Measurements from ENCODE around the gene ZCRB1.
"Not testable (repeated sequence)": the region's sequence is repeated elsewhere in the genome, so short reads cannot be mapped to it uniquely, and the experiment has no call there.

The ZCRB1 gene

DNA sequence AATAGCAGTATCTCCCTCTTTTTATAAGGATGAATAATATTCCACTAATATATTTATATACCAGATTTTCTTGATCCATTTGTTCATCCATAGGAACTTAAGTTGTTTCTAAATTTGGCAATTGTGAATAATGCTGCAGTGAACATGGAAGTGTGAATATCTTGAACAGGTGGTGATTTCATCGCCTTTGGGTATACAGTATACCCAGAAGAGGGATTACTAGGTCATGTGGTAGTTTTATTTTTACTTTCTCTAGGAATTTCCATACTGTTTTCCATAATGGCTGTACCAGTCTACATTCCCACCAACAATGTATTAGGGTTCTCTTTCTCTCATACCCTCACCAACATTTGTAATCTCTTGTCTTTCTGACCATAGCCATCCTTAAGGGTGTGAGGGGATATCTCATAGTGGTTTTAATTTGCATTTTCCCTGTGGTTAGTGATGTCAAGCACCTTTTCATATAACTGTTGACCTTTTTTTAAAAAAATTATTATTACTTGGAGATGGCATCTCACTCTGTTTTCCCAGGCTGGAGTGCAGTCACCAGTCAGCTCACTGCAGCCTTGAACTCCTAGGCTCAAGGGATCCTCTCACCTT lies 20.6 kb upstream of the ZCRB1 start:
- ATAC-seq (ENCODE audit: low read depth) (no peak), DNase-seq (ENCODE audit: low spot score in 2 of 2) (no peak)
- Mint-ChIP-seq H3K36me3 (peaks cover 1% of the 10 kb centered on the region), H3K9me3 (no peaks in the 10 kb centered on the region), H3K4me3 (no peak overlapping the region), H3K27ac (no peak overlapping the region), H3K27me3 (no peaks in the 10 kb centered on the region), H3K4me1 (peaks cover 5% of the 10 kb centered on the region)

DNA sequence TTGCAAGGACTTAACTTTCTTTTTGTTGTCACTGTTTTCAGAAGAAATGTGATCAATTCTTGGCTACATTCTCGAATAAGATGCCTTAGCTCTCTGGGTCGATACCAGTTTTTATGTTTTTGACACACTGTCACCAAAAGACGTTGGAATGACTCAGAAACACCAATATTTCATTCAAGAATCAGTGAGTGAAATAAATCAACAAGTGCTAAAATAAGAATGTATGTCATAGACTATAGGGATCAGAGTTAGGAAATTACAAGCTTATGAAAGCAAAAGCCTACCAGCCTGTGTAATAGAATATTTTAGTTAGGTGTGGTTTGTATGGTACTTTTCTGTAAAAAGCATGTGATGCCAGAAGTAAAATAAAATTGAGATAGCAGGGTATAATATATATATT lies 17.8 kb upstream of the ZCRB1 start:
- no peak for ATAC-seq (ENCODE audit: low read depth)
- Mint-ChIP-seq H3K9me3 (no peaks in the 10 kb centered on the region), H3K27ac (peak overlapping the region; percentile 58)

DNA sequence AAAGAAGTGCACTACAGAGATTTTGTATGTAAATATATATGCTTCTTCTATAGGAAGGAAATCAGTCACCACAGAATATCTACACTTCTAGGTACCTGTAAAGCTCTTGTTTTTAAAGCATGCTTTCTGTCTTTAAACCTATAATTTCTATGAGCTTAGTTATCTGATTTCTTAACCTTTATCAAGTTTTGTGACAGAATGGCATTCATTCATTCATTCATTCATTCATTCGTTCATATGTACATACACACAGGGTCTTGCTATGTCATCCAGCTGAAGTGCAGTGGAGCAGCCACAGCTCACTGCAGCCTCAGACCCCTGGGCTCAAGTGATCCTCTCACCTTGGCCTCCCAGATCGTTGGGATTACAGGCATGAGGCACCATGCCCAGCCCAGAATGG lies 16.1 kb upstream of the ZCRB1 start:
- H3K36me3 Mint-ChIP-seq: peaks cover 9% of the 10 kb centered on the region
- no peak overlapping the region for H3K27ac Mint-ChIP-seq
- no peak for ATAC-seq (ENCODE audit: low read depth)
- H3K4me3 Mint-ChIP-seq: no peak overlapping the region
- H3K9me3 Mint-ChIP-seq: no peaks in the 10 kb centered on the region
- H3K27me3 Mint-ChIP-seq: no peaks in the 10 kb centered on the region
- H3K4me1 Mint-ChIP-seq: peaks cover 13% of the 10 kb centered on the region
- DNase-seq (ENCODE audit: low spot score in 2 of 2): no peak

More for the DNA sequence above, 17.8 kb upstream of the ZCRB1 start:
- H3K36me3 Mint-ChIP-seq: peaks cover 5% of the 10 kb centered on the region
- no peak overlapping the region for H3K4me3 Mint-ChIP-seq
- H3K4me1 Mint-ChIP-seq: peaks cover 9% of the 10 kb centered on the region
- H3K27me3 Mint-ChIP-seq: no peaks in the 10 kb centered on the region
- no peak for DNase-seq (ENCODE audit: low spot score in 2 of 2)

DNA sequence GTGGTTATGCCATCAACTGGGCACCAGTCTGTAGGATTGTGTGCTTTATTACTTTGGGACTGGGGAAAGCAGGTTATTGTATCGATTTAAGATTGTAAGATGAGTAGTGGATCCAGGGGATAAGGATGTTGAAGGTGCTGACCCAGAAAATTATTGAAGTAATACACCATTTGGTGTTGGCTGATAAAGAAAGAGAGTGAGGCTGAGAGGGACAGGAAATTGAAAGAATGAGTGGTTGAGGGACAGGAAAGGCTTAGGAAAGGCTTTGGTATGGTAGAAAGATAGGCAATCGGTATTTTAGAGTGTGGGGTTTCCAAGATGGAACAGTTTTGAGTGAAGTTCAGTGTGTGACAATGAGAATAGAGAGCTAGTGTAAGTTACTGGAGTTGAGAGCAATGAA lies 12.4 kb upstream of the ZCRB1 start:
- Mint-ChIP-seq H3K9me3 (no peaks in the 10 kb centered on the region), H3K27me3 (no peaks in the 10 kb centered on the region), H3K4me1 (peaks cover 20% of the 10 kb centered on the region), H3K27ac (no peak overlapping the region), H3K4me3 (no peak overlapping the region), H3K36me3 (peaks cover 14% of the 10 kb centered on the region)
- DNase-seq (ENCODE audit: low spot score in 2 of 2) (no peak), ATAC-seq (ENCODE audit: low read depth) (no peak)

DNA sequence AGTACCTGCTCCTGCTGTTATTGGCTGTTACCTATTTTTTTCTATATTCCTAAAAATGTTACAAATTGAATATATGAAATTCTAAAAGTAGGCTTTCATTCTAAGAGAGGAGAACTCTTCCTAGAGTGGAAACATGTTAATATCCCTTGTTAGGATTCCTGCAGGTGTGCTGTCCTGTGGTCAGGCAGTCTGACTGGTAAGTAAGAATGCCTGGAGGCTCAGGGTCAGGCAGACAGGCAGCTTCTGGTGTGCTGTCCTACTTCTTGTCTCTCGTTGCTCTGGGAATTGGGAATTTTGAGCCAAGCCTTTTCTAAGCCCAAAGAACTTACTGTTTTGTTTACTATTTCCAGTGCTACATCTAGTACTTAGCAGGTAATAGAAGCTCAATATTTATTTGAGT lies 10.4 kb upstream of the ZCRB1 start:
- no peak for DNase-seq (ENCODE audit: low spot score in 2 of 2)
- ATAC-seq (ENCODE audit: low read depth): no peak
- Mint-ChIP-seq H3K36me3 (peaks cover 13% of the 10 kb centered on the region), H3K4me1 (peaks cover 28% of the 10 kb centered on the region), H3K27me3 (no peaks in the 10 kb centered on the region), H3K27ac (no peak overlapping the region), H3K4me3 (no peak overlapping the region), H3K9me3 (no peaks in the 10 kb centered on the region)

DNA sequence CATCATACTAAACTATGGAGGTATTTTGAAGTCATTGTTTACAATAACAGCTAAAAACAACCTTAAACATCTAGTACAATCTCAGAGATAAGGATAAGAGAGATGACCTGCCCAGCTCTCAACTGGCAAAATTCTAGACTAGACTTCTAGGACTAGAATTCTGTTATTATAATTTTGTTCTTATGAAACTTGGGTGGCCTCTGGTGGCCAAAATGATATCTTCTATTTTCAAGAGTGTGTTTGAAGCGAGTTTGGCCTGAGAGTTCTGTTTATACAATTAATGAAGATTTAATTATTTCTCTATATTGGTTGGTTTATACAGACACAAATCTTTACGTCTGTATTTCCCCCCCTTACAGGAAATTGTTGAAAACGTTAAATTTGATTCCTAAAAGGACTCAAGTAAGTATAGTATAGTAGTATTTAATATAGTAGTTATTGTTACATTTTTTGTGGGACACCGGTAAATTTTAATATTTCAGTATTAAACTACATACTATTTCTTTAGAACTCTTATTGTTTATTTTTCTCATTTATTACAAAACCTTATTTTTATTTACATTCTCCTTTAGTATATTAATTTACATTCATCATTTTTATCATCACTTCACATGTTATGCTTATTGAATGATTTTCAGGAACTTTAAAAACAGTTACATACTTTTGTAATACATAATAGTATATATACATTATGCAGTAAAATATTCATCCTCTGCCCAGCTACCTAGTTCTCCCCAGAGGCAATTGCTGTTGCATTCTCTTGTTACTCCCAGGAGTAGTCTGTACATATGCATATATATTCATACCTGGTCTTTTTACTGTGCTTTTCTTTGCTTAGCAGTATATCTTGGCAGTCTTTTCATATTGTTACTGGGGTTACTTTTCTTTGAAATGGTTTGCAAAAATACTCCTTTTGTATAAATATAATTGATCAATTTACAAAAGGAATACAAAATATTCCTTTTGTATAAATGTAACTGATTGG lies 6.7 kb upstream of the ZCRB1 start:
- peak; percentile 29 to 34 for DNase-seq (ENCODE audit: low spot score in 2 of 2)
- peak; percentile 69 for ATAC-seq (ENCODE audit: low read depth)
- no peak overlapping the region for H3K4me3 Mint-ChIP-seq
- peaks cover 42% of the 10 kb centered on the region for H3K4me1 Mint-ChIP-seq
- H3K27me3 Mint-ChIP-seq: no peaks in the 10 kb centered on the region
- peaks cover 6% of the 10 kb centered on the region for H3K36me3 Mint-ChIP-seq
- H3K27ac Mint-ChIP-seq: peak overlapping the region; percentile 55
- H3K9me3 Mint-ChIP-seq: no peaks in the 10 kb centered on the region

DNA sequence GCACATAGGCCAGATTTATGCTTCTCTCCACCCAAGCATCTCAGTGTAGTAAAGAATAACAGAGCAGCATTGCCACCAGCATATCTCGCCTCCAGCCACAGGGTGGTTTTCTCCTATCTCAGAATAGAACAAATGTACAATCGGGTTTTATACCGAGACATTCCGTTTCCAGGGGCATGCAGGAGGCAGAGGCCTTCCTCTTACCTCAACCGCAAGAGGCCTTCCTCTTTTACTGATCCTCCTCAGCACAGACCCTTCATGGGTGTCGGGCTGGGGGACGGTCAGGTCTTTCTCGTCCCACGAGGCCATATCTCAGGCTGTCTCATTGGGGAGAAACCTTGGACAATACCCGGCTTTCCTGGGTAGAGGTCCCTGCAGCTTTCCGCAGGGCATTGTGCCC lies 4.2 kb upstream of the ZCRB1 start:
- DNase-seq (ENCODE audit: low spot score in 2 of 2): peak in 1 of 2 donors; percentile 13
- Mint-ChIP-seq H3K4me1 (peaks cover 53% of the 10 kb centered on the region), H3K4me3 (peak overlapping the region; percentile 15), H3K27ac (peak overlapping the region; percentile 10)
- H3K27me3 Mint-ChIP-seq; ATAC-seq (ENCODE audit: low read depth); H3K36me3 Mint-ChIP-seq; H3K9me3 Mint-ChIP-seq: not testable (repeated sequence)

DNA sequence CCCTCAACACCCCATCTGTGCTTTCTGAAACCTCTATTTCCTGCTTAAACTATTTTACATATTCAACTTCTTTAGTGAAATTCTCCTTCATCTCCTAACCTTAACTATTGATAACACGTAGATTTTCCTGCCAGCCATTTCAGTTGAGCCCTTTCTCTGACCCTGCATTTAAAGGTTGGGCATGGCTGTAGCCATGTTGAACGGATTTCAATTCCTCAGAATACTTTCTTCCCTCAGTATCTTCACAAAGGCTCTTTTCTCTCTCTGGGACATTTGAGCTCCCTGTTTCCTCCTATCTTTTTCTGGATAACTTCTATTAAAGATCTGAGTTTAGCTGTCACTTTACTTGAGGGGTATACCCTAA lies 1.3 kb upstream of the ZCRB1 start:
- H3K4me1 Mint-ChIP-seq: peaks cover 42% of the 10 kb centered on the region

DNA sequence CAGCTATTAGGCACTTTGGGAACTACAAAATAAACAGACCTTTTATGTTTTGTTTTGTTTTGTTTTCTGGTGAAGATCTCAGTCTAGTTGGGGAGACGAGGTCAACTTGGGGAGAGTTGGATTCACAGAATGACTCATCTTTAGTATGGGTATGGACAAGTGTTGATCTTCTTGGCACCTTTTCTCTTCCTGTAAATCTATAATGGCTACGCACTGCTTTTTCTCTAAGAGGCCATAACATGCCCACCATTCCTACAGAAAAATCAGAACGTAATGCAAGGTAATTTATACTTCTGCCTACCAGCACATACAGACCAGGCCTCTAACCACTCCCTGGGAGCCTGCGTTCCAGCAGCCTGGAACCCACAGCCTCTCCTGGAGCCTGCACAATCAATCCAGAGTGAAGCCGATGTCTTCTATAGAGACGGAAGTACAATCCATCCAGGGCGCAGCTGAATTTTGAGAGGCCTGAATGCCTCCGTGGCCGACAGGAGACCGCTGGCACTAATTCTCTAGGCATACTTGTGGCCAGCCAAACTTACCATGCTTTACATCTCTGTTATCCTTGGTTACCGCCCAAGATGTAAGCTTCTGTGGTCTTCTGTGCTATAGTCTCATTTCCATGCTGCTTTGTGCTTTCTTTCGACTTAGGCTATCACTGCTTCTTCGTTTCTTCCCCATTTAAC lies 790 bp upstream of the ZCRB1 start:
- Mint-ChIP-seq H3K36me3 (peaks cover 3% of the 10 kb centered on the region), H3K4me3 (peak overlapping the region; percentile 100), H3K9me3 (no peaks in the 10 kb centered on the region), H3K27me3 (no peaks in the 10 kb centered on the region), H3K27ac (peak overlapping the region; percentile 99), H3K4me1 (peaks cover 38% of the 10 kb centered on the region)
- DNase-seq (ENCODE audit: low spot score in 2 of 2) (no peak), ATAC-seq (ENCODE audit: low read depth) (peak; percentile 9)

More for the DNA sequence above, 1.3 kb upstream of the ZCRB1 start:
- Mint-ChIP-seq H3K4me3 (peak overlapping the region; percentile 100), H3K36me3 (peaks cover 2% of the 10 kb centered on the region), H3K9me3 (no peaks in the 10 kb centered on the region), H3K27ac (peak overlapping the region; percentile 99), H3K27me3 (no peaks in the 10 kb centered on the region)
- DNase-seq (ENCODE audit: low spot score in 2 of 2) (no peak), ATAC-seq (ENCODE audit: low read depth) (no peak)

DNA sequence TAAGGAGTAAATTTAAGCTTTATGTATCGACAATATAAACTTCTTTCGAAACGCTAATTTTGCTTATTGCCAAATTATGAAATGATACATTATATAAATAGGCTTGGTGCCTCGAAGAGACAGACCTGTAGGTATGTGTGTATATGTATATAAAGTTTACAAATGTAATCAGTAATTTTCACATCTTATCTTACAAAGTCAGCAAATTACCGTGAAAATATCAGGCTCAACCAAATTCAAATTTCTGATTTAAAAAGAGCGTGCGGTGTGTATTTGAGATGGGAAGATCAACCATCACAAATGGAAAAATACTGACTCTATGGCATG lies 605 bp downstream of the ZCRB1 start:
- Mint-ChIP-seq H3K9me3 (peaks cover 1% of the 10 kb centered on the region), H3K36me3 (peaks cover 11% of the 10 kb centered on the region), H3K4me3 (peak overlapping the region; percentile 100), H3K27ac (peak overlapping the region; percentile 99), H3K27me3 (no peaks in the 10 kb centered on the region), H3K4me1 (peaks cover 24% of the 10 kb centered on the region)
- DNase-seq (ENCODE audit: low spot score in 2 of 2): no peak
- no peak for ATAC-seq (ENCODE audit: low read depth)

DNA sequence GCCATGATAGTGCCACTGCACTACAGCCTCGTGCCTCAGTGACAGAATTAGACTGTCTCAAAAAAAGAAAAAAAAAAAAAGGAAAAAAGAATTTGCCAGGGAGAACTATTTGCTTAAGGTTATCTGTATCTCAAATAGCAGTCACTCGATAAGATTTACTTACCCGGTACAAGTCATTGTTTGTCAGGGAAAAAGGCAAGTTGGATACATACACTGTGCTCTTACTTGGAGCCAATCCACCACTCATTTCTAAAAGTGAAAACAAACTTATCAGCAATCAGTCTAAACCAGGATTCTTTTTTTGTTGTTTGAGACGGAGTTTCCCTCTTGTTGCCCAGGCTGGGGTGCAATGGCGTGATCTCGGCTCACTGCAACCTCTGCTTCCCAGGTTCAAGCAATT lies 2.0 kb downstream of the ZCRB1 start:
- DNase-seq (ENCODE audit: low spot score in 2 of 2) (no peak), ATAC-seq (ENCODE audit: low read depth) (no peak)
- Mint-ChIP-seq H3K4me1 (peaks cover 16% of the 10 kb centered on the region), H3K27ac (no peak overlapping the region), H3K36me3 (peaks cover 17% of the 10 kb centered on the region), H3K4me3 (no peak overlapping the region), H3K27me3 (no peaks in the 10 kb centered on the region), H3K9me3 (peaks cover 1% of the 10 kb centered on the region)

DNA sequence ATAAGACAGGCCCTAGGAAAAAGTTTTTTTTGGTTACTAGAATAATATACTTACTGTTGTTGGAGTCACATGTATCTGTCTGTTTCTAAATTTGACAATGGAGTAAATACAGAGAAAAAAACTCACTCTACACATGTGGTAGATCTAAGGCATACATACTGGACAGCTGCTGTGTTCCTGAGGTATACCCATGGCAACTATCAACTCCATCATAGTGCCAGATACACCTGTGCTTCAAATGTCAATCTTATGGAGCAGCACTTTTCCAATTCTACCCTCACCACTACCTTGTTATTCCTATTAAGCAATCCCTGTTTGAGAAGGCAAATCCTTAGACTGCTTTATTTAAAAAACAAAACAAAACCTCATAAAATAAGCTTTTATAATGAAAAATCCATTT lies 3.3 kb downstream of the ZCRB1 start:
- peaks cover 11% of the 10 kb centered on the region for H3K4me1 Mint-ChIP-seq
- no peak overlapping the region for H3K4me3 Mint-ChIP-seq
- DNase-seq (ENCODE audit: low spot score in 2 of 2) (no peak), ATAC-seq (ENCODE audit: low read depth) (no peak)
- no peaks in the 10 kb centered on the region for H3K27me3 Mint-ChIP-seq
- H3K36me3 Mint-ChIP-seq: peaks cover 19% of the 10 kb centered on the region
- H3K27ac Mint-ChIP-seq: no peak overlapping the region
- H3K9me3 Mint-ChIP-seq: peaks cover 1% of the 10 kb centered on the region

DNA sequence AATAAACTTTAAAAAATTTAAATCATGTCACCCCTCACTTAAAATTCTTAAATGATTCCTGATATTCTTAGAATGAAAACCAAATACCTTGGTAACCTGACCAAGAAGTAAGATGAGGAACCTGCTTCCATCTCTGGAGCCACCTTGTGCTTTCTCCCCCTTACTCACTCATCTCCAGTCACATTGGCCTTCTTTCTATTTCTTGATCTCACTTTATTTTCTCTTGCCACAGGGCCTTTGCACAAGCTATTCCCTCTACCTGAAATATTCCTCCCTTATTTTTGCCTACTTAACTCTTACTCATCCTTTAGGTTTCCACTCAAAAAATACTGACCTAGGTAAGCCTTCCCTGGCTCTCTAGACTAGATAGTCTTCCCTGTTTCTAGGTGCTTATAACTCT lies 5.1 kb downstream of the ZCRB1 start:
- Mint-ChIP-seq H3K4me3 (no peak overlapping the region), H3K4me1 (peaks cover 4% of the 10 kb centered on the region), H3K27me3 (no peaks in the 10 kb centered on the region), H3K27ac (no peak overlapping the region), H3K36me3 (peaks cover 19% of the 10 kb centered on the region), H3K9me3 (peaks cover 1% of the 10 kb centered on the region)
- DNase-seq (ENCODE audit: low spot score in 2 of 2): no peak
- no peak for ATAC-seq (ENCODE audit: low read depth)

DNA sequence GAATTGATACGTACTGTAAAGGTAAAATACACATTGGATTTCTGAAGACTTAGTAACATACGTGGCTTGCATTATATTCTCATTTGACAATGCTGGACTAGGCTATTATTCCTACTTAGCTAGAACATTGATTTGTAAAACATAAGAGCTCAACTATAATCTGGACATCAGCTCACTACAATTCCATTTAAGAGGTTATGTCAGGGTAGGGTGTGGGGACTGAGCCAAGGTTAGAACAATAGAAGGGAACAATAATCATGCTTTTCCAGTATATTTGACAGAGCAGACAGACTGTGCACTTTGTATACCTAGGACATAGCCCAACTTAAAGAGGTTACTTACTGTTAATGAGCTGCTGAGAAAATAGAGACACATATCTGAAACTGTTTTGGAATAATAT lies 10.8 kb downstream of the ZCRB1 start:
- peaks cover 14% of the 10 kb centered on the region for H3K36me3 Mint-ChIP-seq

More for the DNA sequence above, 10.8 kb downstream of the ZCRB1 start:
- no peaks in the 10 kb centered on the region for H3K27me3 Mint-ChIP-seq
- H3K27ac Mint-ChIP-seq: no peak overlapping the region
- no peak for ATAC-seq (ENCODE audit: low read depth)
- no peaks in the 10 kb centered on the region for H3K4me1 Mint-ChIP-seq
- H3K4me3 Mint-ChIP-seq: no peak overlapping the region
- H3K9me3 Mint-ChIP-seq: no peaks in the 10 kb centered on the region
- no peak for DNase-seq (ENCODE audit: low spot score in 2 of 2)

Measured in memory B cell (primary cell).